ENCODE results near the gene CPLANE1. TPM values are rescaled to one million over a fixed set of nuclear protein-coding genes. Genes with fewer than 3 reads are reported as not detected.

Gene CPLANE1
- total RNA-seq, 1 experiment from 2014 or later = 3.5 TPM

- intact Hi-C loops (cut with micrococcal nuclease) = no loop called here
- ATAC-seq (no peak), DNase-seq (ENCODE audit: low read depth, low spot score) (no peak)
- no peaks in the 10 kb centered on the region for H3K9me2 ChIP-seq (ENCODE audit: insufficient read depth)
- RAD21 ChIA-PET (ENCODE audit: low non-redundant PET in 1 of 2, low total read pairs in 2 of 2, uncharacterized antibody in 2 of 2, unreplicated experiment in 2 of 2) = no interaction called here
- H3K4me1 ChIP-seq (ENCODE audit: control insufficient read depth in 1 of 2, insufficient read depth in 2 of 2, low read length in 2 of 2) = no peaks in the 10 kb centered on the region
- no peaks in the 10 kb centered on the region for H3K27me3 ChIP-seq (ENCODE audit: insufficient read depth, low read length)
- H3K4me2 ChIP-seq (ENCODE audit: low read length) = no peak overlapping the region
- no peak for TF ChIP-seq ELF1 (IDR thresholded peaks at IDR 0.05; ENCODE audit: borderline replicate concordance, low read depth)
- TF ChIP-seq SIN3A (IDR thresholded peaks at IDR 0.05; ENCODE audit: low read depth) = no peak
- no peak for TF ChIP-seq EGR1 (IDR thresholded peaks at IDR 0.05; ENCODE audit: low read depth)
- TF ChIP-seq POLR2AphosphoS5 (IDR thresholded peaks at IDR 0.05; ENCODE audit: low read depth, low read length) = no peak
- TF ChIP-seq ATF3 (IDR thresholded peaks at IDR 0.05) = no peak
- no peak for TF ChIP-seq TCF7L2 (IDR thresholded peaks at IDR 0.05; ENCODE audit: borderline replicate concordance, extremely low read depth, insufficient read depth, insufficient read length)
- no peak for TF ChIP-seq REST (IDR thresholded peaks at IDR 0.05; ENCODE audit: low read depth)
- no peak for TF ChIP-seq CTCF (IDR thresholded peaks at IDR 0.05 in 2 of 3, conservative IDR thresholded peaks at IDR 0.05 in 1 of 3; ENCODE audit: borderline replicate concordance in 1 of 3, insufficient read depth in 1 of 3, low read depth in 2 of 3, low read length in 2 of 3)
- TF ChIP-seq EZH2phosphoT487 (IDR thresholded peaks at IDR 0.05; ENCODE audit: borderline replicate concordance) = no peak
- no peak for TF ChIP-seq CBX3 (IDR thresholded peaks at IDR 0.05; ENCODE audit: low read depth)
- TF ChIP-seq YY1 (IDR thresholded peaks at IDR 0.05; ENCODE audit: extremely low read depth, insufficient replicate concordance, low read depth, low read length) = no peak
- no peak for TF ChIP-seq SRF (IDR thresholded peaks at IDR 0.05; ENCODE audit: low read depth)
- POLR2A ChIA-PET = no interaction called here
- H4K20me1 ChIP-seq (ENCODE audit: insufficient read depth) = no peaks in the 10 kb centered on the region
- H3K79me2 ChIP-seq (ENCODE audit: insufficient read depth, low read length) = no peaks in the 10 kb centered on the region
- CTCF ChIA-PET = no interaction called here
- H3K27ac ChIP-seq (ENCODE audit: low read depth, low read length) = no peak overlapping the region
- BruUV-seq (replicated peaks) = no TSS peak
- H3K36me3 ChIP-seq (ENCODE audit: control insufficient read depth in 1 of 2, insufficient read depth in 2 of 2, low read length in 2 of 2) = no peaks in the 10 kb centered on the region
- H3K9me3 ChIP-seq (ENCODE audit: control insufficient read depth in 1 of 2, insufficient read depth in 1 of 2, low read depth in 1 of 2, low read length in 2 of 2) = no peaks in the 10 kb centered on the region
- no peak overlapping the region for H3K4me3 ChIP-seq (replicated peaks in 1 of 2; ENCODE audit: low read depth in 1 of 2, low read length in 2 of 2)
- H3K9ac ChIP-seq (ENCODE audit: low read length) = no peak overlapping the region
- no peak overlapping the region for H2AFZ ChIP-seq (ENCODE audit: low read depth, low read length, poor library complexity, severe bottlenecking)
Measured at GRCh38 chr5:37189355-37189754, 59.8 kb downstream of the CPLANE1 start.

All from HCT116 (cell line).